Stimulated activated CD8-positive, alpha-beta memory T cell treated with anti-CD3 and anti-CD28 coated beads, Interleukin-7, amount 100 ng/mL, for 1 hour (primary cell): ENCODE results near the gene PDGFC.

Experiments used
- DNase-seq, 2 donors: peaks; one replicate each; pipeline ENCODE4 v3.0.0-alpha.2; 2020; ENCODE audit warnings: low read depth in 2 of 2

PDGFC gene

DNA sequence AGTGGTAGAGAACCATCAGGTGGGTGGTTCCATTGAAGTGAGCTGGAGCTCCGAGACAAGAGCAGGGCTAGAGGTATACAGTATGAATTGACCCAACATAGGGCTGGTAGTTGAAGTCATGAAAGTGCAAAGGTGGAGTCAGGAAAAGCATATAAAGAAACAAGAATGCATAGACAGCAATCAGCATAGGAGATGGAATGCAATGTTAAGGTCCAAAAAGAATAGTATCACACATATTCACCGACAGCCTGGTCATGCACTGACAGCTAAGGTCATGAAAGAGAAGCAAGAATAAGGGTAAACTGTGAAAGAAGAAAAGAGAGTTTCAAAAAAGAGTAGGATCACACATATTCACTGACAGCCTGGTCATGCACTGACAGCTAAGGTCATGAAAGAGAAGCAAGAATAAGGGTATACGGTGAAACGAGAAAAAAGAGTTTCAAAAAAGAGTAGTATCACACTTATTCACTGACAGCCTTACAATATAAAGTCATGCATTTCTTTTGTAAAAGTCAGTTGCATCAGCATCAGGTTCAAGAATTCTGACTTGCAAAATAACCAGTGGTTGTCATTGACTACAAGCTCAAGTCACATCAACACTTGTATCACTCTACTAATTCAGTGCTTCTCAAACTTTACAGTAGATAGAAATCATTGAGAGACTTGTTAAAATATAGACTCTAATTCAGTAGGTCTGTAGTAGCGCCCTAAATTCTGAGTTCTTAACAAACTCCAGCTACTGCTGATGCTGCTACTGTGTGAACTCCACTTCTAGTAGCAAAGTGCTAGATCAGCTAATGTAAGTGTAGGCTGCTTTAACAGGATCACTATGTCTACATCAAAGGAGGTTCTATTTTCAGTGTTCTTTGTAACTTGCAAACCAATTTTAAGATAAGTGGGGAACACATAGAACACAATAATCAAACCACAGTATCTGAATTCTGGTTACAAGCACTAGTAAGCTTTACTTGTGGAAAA lies 221.9 kb downstream of the PDGFC start:
- DNase-seq = no peak

DNA sequence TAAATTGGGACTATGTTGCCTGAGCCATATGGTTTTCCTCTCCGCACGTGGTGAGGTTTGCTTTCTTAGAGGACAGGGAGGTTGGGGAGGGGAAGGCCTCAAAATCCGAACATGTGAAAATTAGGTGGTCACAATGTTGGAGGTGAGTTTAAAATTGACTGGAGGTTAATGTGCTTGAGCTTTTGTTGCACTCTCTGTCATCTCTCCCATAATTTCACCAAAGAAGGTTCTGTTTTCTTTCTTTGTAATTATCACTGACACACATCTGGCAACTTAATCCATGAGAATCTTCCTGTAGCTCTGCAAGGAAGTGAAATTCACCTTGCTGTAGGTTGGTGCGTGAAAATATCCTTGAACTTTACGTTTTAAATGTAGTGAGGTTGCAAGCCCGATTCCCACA lies 225.5 kb downstream of the PDGFC start:
- no peak for DNase-seq

DNA sequence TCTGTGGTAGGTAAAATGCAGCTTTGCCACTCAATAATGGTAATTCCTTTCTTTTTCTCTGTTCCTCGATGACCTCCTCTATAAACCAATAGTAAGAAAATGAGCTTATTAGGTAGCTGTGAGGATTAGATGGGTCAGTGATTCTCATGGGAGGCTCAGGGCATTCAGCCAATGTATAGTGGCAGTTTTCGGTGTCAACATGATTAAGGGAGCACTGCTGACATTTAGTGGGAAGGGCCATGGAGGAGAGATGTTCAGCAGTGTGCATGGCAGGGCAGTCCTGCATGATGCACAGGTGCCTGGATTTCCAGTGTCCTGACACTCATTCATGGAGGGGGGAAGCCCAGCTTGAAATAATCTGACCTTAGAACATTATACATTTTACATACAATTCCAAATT lies 232.8 kb downstream of the PDGFC start:
- no peak for DNase-seq

DNA sequence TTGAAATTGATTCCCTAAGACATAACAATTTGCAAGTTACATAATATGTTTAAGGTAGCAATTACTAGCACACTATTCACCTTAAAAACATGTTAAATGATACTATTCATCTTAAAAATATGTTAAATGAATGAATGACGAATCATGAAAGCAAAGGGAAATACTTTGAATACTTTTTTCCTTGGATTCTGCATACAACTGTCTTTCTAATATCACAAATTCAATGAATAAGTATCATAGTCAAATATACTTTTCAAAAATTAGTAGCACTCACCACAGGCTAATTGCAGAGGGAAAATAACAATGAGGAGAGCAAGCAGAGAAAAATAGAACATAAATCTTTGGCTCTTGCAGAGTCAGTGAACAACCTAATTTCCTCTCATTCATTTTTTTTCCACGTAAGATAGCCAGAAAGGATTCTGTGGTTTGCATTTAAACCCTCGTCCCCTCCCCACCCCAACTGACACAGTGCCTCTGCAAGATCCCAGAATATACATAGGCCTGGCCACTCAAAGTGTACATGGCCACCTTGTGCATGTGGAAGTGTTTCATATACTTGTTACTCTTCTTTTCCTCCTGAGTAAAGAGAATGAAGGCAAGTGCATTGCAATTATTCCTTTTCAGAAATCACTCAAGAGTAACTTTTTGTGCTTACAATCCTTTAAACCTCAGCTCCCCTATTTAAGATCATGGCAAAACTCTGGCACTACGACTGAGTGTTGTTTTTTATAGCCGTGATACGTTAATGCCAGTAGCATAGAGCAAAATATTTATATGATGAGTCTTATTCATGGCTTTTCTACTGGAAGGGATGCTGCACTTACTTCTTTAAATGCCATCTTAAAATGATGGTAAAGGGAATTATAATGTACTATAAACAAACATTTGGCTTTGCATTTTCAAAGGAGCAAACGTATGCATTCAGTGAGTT lies 236.4 kb downstream of the PDGFC start:
- DNase-seq = no peak

- no peak for DNase-seq
Observed at GRCh38 chr4:156733582-156733981, 238.0 kb downstream of the PDGFC start.

DNA sequence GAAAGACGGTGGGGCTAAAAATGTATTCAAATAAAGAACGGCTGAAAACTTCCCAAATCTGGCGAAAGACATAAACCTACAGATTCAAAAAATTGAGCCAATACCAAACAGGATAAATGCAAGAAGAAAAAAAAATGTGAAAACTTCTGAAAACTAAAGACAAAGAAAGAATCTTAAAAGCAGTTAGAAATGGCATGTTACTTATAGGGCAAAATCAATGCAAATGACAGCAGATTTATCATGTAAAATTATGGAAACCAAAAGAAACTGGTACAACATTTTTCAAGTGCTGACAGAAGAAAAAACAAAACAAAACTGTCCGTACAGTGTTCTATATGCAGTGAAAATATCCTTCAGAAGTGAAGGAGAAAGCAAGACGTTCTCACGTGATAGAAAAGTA lies 239.0 kb downstream of the PDGFC start:
- DNase-seq = no peak

DNA sequence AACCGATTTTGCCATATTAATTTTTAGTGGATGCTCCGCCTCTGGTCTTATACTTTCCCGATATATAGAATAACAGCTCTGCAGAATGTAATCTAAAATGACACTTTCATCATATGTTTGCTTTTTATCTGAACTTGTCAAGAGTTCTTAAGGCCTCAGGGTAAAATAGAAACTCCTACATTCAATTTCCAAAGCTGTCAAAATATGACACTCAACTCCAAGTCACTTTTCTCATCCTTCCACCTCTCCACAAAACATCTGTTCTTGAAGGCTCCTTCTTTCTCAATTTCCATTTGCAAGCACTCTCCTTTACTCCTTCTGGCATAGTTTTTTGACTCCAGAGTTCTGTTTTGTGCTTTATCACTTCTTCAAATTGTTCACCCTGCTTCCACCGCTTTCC lies 242.2 kb downstream of the PDGFC start:
- no peak for DNase-seq

DNA sequence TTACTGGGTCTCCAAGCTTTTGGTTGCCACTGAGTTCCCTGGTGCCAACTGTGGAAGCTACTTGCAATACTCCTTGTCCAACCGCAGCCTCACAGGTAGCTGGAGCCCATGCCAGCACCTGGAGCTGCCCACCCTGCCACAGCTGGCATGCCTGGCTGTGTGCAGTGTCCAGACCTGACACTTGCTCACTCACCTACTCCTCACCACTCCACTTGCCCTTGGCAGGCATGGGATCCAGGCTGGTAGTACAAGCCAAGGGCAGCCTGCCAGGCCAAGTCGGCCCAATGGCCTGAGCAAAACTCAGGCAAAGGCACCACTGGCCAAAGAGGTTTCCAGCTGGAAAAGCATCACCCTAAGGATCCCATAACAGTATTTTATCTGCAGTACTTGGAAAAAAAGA lies 246.3 kb downstream of the PDGFC start:
- DNase-seq = no peak

- no peak for DNase-seq
Observed at GRCh38 chr4:156723951-156724668, 247.5 kb downstream of the PDGFC start.

- DNase-seq = no peak
Observed at GRCh38 chr4:156718226-156718625, 253.4 kb downstream of the PDGFC start.

DNA sequence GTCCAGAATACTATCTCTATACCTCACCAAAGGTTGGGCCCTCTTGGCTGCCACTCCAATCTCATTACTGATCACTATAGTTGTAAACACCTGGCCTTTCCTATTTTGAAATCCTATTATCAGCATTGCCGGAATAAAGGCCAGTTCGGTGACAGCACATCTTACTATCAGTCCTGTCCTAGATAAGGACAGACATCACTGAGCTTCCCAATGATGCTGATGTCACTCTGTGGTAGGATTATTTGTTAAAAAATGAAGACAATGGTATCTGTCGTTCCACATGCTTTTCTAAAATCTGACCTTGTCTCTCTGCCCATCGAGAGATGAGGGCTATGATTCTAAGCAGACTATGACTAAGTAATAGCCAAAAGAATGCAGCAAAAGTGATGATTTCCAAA lies 260.4 kb downstream of the PDGFC start:
- no peak for DNase-seq
